SK-N-SH treated with all-trans-retinoic acid at 6 μM for 48 hours (cell line): ENCODE measurements around the gene JCAD.

Experiments used
- ATAC-seq: fragments of 200-7000 bp; cut with Tn5 transposase; 3 replicates; pipeline ENCODE4 v1.9.1; 2020; ENCODE audit warnings: mild to moderate bottlenecking, moderate library complexity
- ARNTL ChIP-seq: fragments of 450-650 bp; formaldehyde crosslinking; IDR thresholded peaks from 2 replicates; pipeline ENCODE4 v1.5.0; 2020; ENCODE audit warnings: low read depth, mild to moderate bottlenecking, moderate library complexity, borderline replicate concordance
- BACH2 ChIP-seq: fragments of 250-450 bp; sonication (Bioruptor Pico); IDR thresholded peaks from 2 replicates; pipeline ENCODE4 v1.9.0; 2021; ENCODE audit warnings: mild to moderate bottlenecking, borderline replicate concordance
- CSDC2 ChIP-seq: fragments of 250-450 bp; sonication (Bioruptor Pico); IDR thresholded peaks from 2 replicates; pipeline ENCODE4 v1.5.0; 2020; ENCODE audit warnings: mild to moderate bottlenecking, moderate library complexity
- ESRRG ChIP-seq: fragments of 250-450 bp; sonication (Bioruptor Pico); IDR thresholded peaks from 2 replicates; pipeline ENCODE4 v1.6.1; 2021; ENCODE audit warnings: mild to moderate bottlenecking
- GLIS3 ChIP-seq: fragments of 250-450 bp; sonication (Bioruptor Pico); IDR thresholded peaks from 2 replicates; pipeline ENCODE4 v1.5.0; 2020; ENCODE audit warnings: mild to moderate bottlenecking, moderate library complexity
- ISL1 ChIP-seq: fragments of 250-450 bp; sonication (Bioruptor Pico); IDR thresholded peaks from 2 replicates; pipeline ENCODE4 v2.1.2; 2022; ENCODE audit warnings: mild to moderate bottlenecking, moderate library complexity
- OSR1 ChIP-seq: fragments of 250-450 bp; sonication (Bioruptor Pico); IDR thresholded peaks from 2 replicates; pipeline ENCODE4 v1.8.0; 2022; ENCODE audit warnings: moderate library complexity, mild to moderate bottlenecking, inconsistent platforms
- PPARA ChIP-seq: fragments of 250-450 bp; sonication (Bioruptor Pico); IDR thresholded peaks from 2 replicates; pipeline ENCODE4 v1.5.0; 2020; ENCODE audit warnings: mild to moderate bottlenecking, borderline replicate concordance
- RARB ChIP-seq: fragments of 250-450 bp; sonication (Bioruptor Pico); IDR thresholded peaks from 2 replicates; pipeline ENCODE4 v1.8.0; 2021; ENCODE audit warnings: mild to moderate bottlenecking, moderate library complexity
- TCF4 ChIP-seq: fragments of 250-450 bp; sonication (Bioruptor Pico); IDR thresholded peaks from 2 replicates; pipeline ENCODE4 v1.8.0; 2021; ENCODE audit warnings: mild to moderate bottlenecking, moderate library complexity, borderline replicate concordance
- TOX ChIP-seq: fragments of 250-450 bp; sonication (Bioruptor Pico); IDR thresholded peaks from 2 replicates; pipeline ENCODE4 v1.8.0; 2021; ENCODE audit warnings: mild to moderate bottlenecking, moderate library complexity, borderline replicate concordance
- ZC3H10 ChIP-seq: fragments of 250-450 bp; sonication (Bioruptor Pico); IDR thresholded peaks from 2 replicates; pipeline ENCODE4 v1.5.1; 2021; ENCODE audit warnings: mild to moderate bottlenecking, moderate library complexity
- ZFP3 ChIP-seq: fragments of 250-450 bp; sonication (Bioruptor Pico); IDR thresholded peaks from 2 replicates; pipeline ENCODE4 v1.5.0; 2020; ENCODE audit warnings: mild to moderate bottlenecking, moderate library complexity
- ZFP30 ChIP-seq: fragments of 450-650 bp; formaldehyde crosslinking; IDR thresholded peaks from 2 replicates; pipeline ENCODE4 v1.5.0; 2022; ENCODE audit warnings: mild to moderate bottlenecking, moderate library complexity
- ZNF565 ChIP-seq: fragments of 450-650 bp; formaldehyde crosslinking; conservative IDR thresholded peaks from 2 replicates; pipeline ENCODE4 v1.5.0; 2020; ENCODE audit warnings: low read depth, mild to moderate bottlenecking, moderate library complexity
- ZNF8 ChIP-seq: fragments of 450-650 bp; formaldehyde crosslinking; IDR thresholded peaks from 2 replicates; pipeline ENCODE4 v1.5.0; 2020; ENCODE audit warnings: mild to moderate bottlenecking, moderate library complexity
- TF ChIP-seq, protein P1 (sequence below): fragments of 250-450 bp; sonication (Bioruptor Pico); IDR thresholded peaks from 2 replicates; pipeline ENCODE4 v1.8.0; 2021; ENCODE audit warnings: low read depth, mild to moderate bottlenecking, moderate library complexity, borderline replicate concordance
- TF ChIP-seq, protein P2 (sequence below): fragments of 250-450 bp; sonication (Bioruptor Pico); IDR thresholded peaks from 2 replicates; pipeline ENCODE4 v1.5.1; 2020; ENCODE audit warnings: low read depth, mild to moderate bottlenecking, moderate library complexity
- TF ChIP-seq, protein P3 (sequence below): fragments of 250-450 bp; sonication (Bioruptor Pico); IDR thresholded peaks from 2 replicates; pipeline ENCODE4 v1.5.0; 2020; ENCODE audit warnings: mild to moderate bottlenecking, moderate library complexity
- TF ChIP-seq, protein P4 (sequence below): fragments of 250-450 bp; sonication (Bioruptor Pico); IDR thresholded peaks from 2 replicates; pipeline ENCODE4 v1.5.1; 2021; ENCODE audit warnings: mild to moderate bottlenecking, moderate library complexity
- TF ChIP-seq, protein P5 (sequence below): fragments of 250-450 bp; sonication (Bioruptor Pico); IDR thresholded peaks from 2 replicates; pipeline ENCODE4 v1.8.0; 2020; ENCODE audit warnings: mild to moderate bottlenecking, moderate library complexity, borderline replicate concordance

The JCAD gene

DNA sequence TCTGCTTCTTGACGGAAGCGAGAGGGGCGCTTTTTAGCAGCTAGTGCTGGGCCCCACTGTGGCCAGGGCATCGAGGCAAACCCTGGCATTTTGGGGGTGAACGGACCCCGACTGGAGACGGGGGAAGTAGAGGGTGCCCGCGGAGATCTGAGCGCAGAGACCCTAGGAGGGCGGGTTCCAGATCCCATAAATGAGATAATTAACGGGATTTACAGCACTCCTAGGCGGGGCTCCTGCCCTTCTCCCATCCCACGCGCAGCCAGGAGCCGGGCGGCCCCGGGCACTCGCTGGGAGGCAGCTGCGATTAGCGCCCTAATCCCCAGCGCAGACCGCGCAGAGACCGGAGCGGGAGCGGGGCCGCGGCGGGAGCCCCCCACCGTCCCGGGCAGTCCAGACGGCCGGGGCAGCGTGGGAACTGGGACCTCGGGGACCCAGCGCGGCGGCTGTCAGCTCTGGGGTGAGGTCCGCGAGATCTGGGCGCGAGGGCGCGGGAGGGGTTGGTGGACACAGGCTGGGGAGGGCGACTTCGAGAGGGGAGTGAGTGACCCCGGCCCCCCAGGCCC lies 735 bp downstream of the JCAD start:
- ATAC-seq, result peak; percentile 20

DNA sequence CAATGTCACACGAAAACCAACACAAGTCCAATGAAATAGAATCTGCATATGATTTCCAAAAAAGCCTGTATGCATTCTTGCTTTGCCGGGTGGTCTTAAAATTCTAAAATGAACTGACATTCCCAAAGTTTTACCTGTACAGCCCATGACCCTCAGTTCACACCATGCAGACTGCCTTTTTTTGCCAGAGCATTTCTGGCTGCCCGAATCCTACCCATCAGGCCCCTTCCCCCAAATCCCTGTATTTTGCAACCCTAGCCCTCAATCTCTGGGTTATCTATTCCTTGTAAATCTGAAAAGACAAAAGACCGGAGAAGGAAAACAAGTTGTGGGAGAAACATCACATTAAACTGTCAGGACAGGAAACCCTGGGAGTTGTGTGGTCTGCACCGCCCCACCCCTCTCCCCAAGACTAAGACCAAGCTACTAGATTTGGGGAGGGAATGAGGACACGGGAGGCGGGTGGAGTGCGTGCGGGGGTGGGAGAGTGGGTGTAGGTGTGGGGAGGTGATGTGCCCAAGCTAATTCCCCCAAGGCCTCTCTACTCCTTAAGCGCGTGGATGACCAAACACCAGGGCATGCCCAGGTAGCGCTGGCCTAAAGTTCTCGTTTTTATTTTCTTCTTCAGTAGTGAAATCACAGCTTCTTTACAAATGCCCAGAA lies 1.4 kb downstream of the JCAD start:
- ATAC-seq, result peak; percentile 3; the same call in 2 of the 3 replicates
- TF ChIP-seq ZNF565 (CRISPR knock-in tag) (no peak), ESRRG (no peak), ZC3H10 (CRISPR knock-in tag) (no peak), TCF4 (CRISPR knock-in tag) (no peak), PPARA (CRISPR knock-in tag) (no peak), BACH2 (CRISPR knock-in tag) (no peak), TOX (no peak), CSDC2 (CRISPR knock-in tag) (no peak), GLIS3 (CRISPR knock-in tag) (no peak), OSR1 (no peak), ISL1 (CRISPR knock-in tag) (no peak)
- TF ChIP-seq, protein P1, sequence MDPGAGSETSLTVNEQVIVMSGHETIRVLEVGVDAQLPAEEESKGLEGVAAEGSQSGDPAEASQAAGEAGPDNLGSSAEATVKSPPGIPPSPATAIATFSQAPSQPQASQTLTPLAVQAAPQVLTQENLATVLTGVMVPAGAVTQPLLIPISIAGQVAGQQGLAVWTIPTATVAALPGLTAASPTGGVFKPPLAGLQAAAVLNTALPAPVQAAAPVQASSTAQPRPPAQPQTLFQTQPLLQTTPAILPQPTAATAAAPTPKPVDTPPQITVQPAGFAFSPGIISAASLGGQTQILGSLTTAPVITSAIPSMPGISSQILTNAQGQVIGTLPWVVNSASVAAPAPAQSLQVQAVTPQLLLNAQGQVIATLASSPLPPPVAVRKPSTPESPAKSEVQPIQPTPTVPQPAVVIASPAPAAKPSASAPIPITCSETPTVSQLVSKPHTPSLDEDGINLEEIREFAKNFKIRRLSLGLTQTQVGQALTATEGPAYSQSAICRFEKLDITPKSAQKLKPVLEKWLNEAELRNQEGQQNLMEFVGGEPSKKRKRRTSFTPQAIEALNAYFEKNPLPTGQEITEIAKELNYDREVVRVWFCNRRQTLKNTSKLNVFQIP, result no peak
- TF ChIP-seq, protein P2, sequence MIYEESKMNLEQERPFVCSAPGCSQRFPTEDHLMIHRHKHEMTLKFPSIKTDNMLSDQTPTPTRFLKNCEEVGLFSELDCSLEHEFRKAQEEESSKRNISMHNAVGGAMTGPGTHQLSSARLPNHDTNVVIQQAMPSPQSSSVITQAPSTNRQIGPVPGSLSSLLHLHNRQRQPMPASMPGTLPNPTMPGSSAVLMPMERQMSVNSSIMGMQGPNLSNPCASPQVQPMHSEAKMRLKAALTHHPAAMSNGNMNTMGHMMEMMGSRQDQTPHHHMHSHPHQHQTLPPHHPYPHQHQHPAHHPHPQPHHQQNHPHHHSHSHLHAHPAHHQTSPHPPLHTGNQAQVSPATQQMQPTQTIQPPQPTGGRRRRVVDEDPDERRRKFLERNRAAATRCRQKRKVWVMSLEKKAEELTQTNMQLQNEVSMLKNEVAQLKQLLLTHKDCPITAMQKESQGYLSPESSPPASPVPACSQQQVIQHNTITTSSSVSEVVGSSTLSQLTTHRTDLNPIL (CRISPR knock-in tag), result no peak
- TF ChIP-seq, protein P3, sequence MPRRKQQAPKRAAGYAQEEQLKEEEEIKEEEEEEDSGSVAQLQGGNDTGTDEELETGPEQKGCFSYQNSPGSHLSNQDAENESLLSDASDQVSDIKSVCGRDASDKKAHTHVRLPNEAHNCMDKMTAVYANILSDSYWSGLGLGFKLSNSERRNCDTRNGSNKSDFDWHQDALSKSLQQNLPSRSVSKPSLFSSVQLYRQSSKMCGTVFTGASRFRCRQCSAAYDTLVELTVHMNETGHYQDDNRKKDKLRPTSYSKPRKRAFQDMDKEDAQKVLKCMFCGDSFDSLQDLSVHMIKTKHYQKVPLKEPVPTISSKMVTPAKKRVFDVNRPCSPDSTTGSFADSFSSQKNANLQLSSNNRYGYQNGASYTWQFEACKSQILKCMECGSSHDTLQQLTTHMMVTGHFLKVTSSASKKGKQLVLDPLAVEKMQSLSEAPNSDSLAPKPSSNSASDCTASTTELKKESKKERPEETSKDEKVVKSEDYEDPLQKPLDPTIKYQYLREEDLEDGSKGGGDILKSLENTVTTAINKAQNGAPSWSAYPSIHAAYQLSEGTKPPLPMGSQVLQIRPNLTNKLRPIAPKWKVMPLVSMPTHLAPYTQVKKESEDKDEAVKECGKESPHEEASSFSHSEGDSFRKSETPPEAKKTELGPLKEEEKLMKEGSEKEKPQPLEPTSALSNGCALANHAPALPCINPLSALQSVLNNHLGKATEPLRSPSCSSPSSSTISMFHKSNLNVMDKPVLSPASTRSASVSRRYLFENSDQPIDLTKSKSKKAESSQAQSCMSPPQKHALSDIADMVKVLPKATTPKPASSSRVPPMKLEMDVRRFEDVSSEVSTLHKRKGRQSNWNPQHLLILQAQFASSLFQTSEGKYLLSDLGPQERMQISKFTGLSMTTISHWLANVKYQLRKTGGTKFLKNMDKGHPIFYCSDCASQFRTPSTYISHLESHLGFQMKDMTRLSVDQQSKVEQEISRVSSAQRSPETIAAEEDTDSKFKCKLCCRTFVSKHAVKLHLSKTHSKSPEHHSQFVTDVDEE (CRISPR knock-in tag), result no peak

More for the DNA sequence above, 735 bp downstream of the JCAD start:
- TF ChIP-seq, protein P1, result no peak
- TF ChIP-seq ARNTL, result no peak
- no peak for TF ChIP-seq CSDC2 (CRISPR knock-in tag)
- TF ChIP-seq ESRRG, result no peak
- TF ChIP-seq ZFP3 (CRISPR knock-in tag), result no peak
- TF ChIP-seq TCF4 (CRISPR knock-in tag), result no peak
- TF ChIP-seq RARB (CRISPR knock-in tag), result no peak
- TF ChIP-seq ZFP30 (CRISPR knock-in tag), result no peak
- TF ChIP-seq ZNF8 (CRISPR knock-in tag), result no peak
- TF ChIP-seq OSR1, result no peak
- TF ChIP-seq, protein P4, sequence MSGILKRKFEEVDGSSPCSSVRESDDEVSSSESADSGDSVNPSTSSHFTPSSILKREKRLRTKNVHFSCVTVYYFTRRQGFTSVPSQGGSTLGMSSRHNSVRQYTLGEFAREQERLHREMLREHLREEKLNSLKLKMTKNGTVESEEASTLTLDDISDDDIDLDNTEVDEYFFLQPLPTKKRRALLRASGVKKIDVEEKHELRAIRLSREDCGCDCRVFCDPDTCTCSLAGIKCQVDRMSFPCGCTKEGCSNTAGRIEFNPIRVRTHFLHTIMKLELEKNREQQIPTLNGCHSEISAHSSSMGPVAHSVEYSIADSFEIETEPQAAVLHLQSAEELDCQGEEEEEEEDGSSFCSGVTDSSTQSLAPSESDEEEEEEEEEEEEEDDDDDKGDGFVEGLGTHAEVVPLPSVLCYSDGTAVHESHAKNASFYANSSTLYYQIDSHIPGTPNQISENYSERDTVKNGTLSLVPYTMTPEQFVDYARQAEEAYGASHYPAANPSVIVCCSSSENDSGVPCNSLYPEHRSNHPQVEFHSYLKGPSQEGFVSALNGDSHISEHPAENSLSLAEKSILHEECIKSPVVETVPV, result no peak
- TF ChIP-seq GLIS3 (CRISPR knock-in tag), result no peak
- no peak for TF ChIP-seq ZNF565 (CRISPR knock-in tag)
- TF ChIP-seq, protein P3 (CRISPR knock-in tag), result no peak
- TF ChIP-seq, protein P5, sequence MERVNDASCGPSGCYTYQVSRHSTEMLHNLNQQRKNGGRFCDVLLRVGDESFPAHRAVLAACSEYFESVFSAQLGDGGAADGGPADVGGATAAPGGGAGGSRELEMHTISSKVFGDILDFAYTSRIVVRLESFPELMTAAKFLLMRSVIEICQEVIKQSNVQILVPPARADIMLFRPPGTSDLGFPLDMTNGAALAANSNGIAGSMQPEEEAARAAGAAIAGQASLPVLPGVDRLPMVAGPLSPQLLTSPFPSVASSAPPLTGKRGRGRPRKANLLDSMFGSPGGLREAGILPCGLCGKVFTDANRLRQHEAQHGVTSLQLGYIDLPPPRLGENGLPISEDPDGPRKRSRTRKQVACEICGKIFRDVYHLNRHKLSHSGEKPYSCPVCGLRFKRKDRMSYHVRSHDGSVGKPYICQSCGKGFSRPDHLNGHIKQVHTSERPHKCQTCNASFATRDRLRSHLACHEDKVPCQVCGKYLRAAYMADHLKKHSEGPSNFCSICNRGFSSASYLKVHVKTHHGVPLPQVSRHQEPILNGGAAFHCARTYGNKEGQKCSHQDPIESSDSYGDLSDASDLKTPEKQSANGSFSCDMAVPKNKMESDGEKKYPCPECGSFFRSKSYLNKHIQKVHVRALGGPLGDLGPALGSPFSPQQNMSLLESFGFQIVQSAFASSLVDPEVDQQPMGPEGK (CRISPR knock-in tag), result no peak
- no peak for TF ChIP-seq ISL1 (CRISPR knock-in tag)
